H1 (cell line): ENCODE measurements around the gene STX7. TPM values are rescaled to one million over a fixed set of nuclear protein-coding genes. Genes with fewer than 3 reads are reported as not detected.

Experiments
- polyA plus RNA-seq, 7 experiments: library from polyadenylated mRNA; depleted of rRNA in 3 of 7; stranded (reverse) in 5 of 7; unstranded in 2 of 7; fragments of >200 nt in 5 of 7; fragments of 200-250 nt in 2 of 7; gene quantifications; 1 replicate in 5 of 7; 2 replicates in 1 of 7; 4 replicates in 1 of 7; pipeline versions ENCODE4 v1.2.1 to v1.2.3, GENCODE V29; 2011 to 2013; ENCODE audit warnings: missing spikeins in 2 of 7, mixed read lengths in 2 of 7
- total RNA-seq: library from RNA; stranded (reverse); fragmentation: NEBNext Ultra II Directional; extraction: Animal tissue kit (Norgen Biotek cat#: 25700); gene quantifications from 2 replicates; pipeline ENCODE4 v1.2.1, GENCODE V29; 2021
- TF ChIP-seq, protein P1 (sequence below): IDR thresholded peaks from 2 replicates; pipeline ENCODE4 v1.6.1; 2011; ENCODE audit warnings: low read depth, mild to moderate bottlenecking, low read length; ENCODE audit not compliant: insufficient read depth

STX7 gene
- total and polyA plus RNA-seq, 2 of the 8 experiments (the other 6 are each of a cell fraction or from before 2014, with no cell fraction given) = 5.7 to 27.9 TPM

- TF ChIP-seq, protein P1, sequence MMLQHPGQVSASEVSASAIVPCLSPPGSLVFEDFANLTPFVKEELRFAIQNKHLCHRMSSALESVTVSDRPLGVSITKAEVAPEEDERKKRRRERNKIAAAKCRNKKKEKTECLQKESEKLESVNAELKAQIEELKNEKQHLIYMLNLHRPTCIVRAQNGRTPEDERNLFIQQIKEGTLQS = no peak
Measured at GRCh38 chr6:132499757-132500156, 13.2 kb downstream of the STX7 start (continued).
